GM12891 (cell line): ENCODE data around the gene ENO4.

Experiments used
- DNase-seq: peaks from one replicate; pipeline ENCODE4 v3.0.0; 2011; ENCODE audit warnings: low spot score; ENCODE audit not compliant: insufficient read length
- FAIRE-seq: peaks from 2 replicates; lab custom pipeline; 2011; peaks lifted over from hg19 to GRCh38; lab: Jason Lieb, UNC
- PAX5 ChIP-seq: IDR thresholded peaks from 2 replicates; pipeline ENCODE4 v1.6.1; 2011; ENCODE audit warnings: low read length, moderate library complexity, mild to moderate bottlenecking; ENCODE audit not compliant: insufficient read depth, severe bottlenecking
- POLR2A ChIP-seq: IDR thresholded peaks from 2 replicates; pipeline ENCODE4 v1.6.1; 2011; ENCODE audit warnings: low read depth, low read length, control low read depth
- POLR2AphosphoS5 ChIP-seq: IDR thresholded peaks from 2 replicates; pipeline ENCODE4 v1.6.1; 2011; ENCODE audit warnings: low read depth, low read length, control low read depth
- POU2F2 ChIP-seq: IDR thresholded peaks from 2 replicates; pipeline ENCODE4 v1.6.1; 2011; ENCODE audit warnings: low read depth, mild to moderate bottlenecking, control low read depth, low read length, moderate library complexity
- SPI1 ChIP-seq: IDR thresholded peaks from 2 replicates; pipeline ENCODE4 v1.6.1; 2011; ENCODE audit warnings: low read depth, low read length, control low read depth
- TAF1 ChIP-seq: IDR thresholded peaks from 2 replicates; pipeline ENCODE4 v1.6.1; 2011; ENCODE audit warnings: low read depth, low read length, control low read depth

Gene ENO4

DNA sequence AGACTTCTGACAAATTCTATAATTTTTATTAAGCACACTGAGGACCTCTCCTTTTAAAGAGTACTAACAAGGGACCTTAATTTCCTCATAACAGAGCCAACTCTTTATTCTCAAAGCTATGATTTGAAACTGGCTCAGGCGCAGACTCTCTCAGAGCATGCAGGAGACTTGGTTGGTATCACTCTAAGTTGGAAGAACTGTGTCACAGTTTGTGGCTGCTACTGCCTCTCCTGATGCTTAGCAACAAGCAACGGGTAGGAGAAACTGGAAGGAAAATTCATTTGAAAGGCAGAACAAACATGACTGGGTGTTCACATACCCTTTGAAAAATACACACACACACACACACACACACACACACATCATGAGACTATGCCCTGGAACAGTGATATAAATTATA lies 33.3 kb downstream of the ENO4 start:
- DNase-seq (no peak), FAIRE-seq (no peak)
- no peak for TF ChIP-seq POLR2A
- no peak for TF ChIP-seq TAF1
- no peak for TF ChIP-seq SPI1
- TF ChIP-seq PAX5 = no peak
- no peak for TF ChIP-seq POLR2AphosphoS5
- no peak for TF ChIP-seq POU2F2

DNA sequence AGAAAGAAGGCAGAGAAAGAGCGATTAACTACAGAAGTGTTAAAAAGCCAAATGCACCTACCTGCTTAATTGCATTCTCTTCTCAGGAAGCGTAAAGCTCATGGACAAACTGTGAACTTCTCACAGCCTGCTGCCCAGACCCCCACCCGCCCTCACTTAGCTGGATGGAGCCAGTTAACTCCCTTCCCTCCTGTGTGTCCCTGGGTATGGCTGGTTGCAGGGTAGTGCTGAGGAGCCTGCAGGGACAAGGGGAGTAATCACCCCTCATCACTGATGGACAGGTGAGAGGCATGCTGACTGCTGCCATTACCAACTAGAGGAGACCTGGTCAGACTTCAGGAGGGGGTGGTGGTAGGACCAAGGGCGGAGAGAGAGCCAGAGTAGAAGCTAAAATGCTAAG lies 37.5 kb downstream of the ENO4 start:
- TF ChIP-seq POLR2AphosphoS5 (no peak), SPI1 (no peak), POU2F2 (no peak), TAF1 (no peak), PAX5 (no peak), POLR2A (no peak)
- DNase-seq (no peak), FAIRE-seq (no peak)

DNA sequence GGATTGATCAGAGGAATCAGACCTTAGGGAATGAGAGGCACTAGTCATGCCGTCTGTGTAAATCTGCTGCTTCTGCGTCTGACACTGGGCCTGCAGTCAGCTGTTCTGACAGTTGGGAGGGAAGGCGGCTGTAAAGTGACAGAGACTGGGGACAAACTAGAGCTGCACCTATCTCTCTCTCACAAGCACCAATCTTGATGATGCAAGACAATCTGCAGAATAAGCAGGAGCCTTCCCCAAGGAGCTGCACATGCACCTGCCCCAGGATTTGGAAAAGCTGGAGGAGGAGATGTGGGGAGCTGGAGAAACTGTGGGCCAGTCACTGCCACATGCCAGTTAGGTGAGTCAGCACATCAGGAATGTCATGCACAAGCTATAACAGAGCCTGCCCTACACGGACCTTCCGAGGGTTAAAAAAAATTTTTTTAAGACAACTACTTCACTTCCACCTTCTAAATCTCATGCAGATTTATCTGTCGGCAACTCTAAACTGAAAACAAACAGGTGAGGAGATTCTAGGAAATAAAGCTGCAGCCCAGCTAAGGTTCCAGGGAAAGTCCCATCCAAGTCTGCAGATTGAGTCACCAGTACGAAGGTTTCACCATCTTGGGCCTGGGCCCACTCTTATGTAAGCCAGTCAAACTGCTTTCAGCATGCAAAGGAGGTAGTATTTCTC lies 39.2 kb downstream of the ENO4 start:
- no peak for TF ChIP-seq PAX5
- no peak for TF ChIP-seq POLR2A
- no peak for TF ChIP-seq SPI1
- TF ChIP-seq POLR2AphosphoS5 = no peak
- TF ChIP-seq POU2F2 = no peak
- TF ChIP-seq TAF1 = no peak
- FAIRE-seq (no peak), DNase-seq (no peak)

DNA sequence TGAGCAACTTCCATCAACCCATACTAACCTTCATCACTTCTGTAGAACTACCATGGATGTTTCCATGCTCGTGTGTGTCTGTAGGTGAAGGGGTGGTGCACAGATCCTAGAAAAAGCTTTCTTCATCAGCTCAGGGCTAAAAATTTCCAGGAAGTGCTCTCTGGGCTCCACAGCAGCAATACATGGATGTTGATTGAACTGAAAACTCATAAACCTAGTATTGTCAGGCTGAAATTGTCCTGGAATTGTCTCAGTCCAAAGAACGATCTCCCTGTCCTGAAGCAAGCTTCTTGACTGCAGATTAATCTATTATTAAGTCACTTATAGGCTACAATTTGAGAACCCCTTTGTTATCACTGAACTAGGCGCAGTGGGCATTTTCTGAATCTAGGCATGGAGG lies 39.8 kb downstream of the ENO4 start:
- TF ChIP-seq PAX5 = no peak
- no peak for TF ChIP-seq POU2F2
- no peak for TF ChIP-seq SPI1
- TF ChIP-seq TAF1 = no peak
- no peak for TF ChIP-seq POLR2AphosphoS5
- no peak for TF ChIP-seq POLR2A

DNA sequence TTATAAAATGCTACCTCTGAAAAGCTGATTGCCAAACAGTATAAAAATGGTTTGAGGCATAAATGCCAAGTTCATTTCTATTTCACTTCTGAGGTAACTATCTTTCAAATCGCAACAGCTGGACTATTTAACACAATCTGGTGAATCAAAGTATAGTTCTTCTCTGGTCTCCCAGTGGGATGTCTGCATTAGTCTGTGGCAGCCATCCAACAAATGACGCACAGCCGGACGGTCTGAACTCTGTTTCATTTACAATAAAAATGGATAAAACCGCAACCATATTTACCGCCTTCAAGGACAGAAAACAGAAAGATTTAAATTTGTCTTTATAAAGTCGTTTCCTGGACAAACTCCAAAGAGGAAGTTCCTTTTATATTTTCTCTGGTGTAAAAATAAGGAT lies 41.9 kb downstream of the ENO4 start:
- FAIRE-seq = no peak
- TF ChIP-seq POU2F2 = no peak
- TF ChIP-seq PAX5 = no peak
- TF ChIP-seq POLR2AphosphoS5 = no peak
- no peak for TF ChIP-seq POLR2A
- no peak for TF ChIP-seq SPI1
- TF ChIP-seq TAF1 = no peak
- DNase-seq = no peak

More for the DNA sequence above, 39.8 kb downstream of the ENO4 start:
- DNase-seq (no peak), FAIRE-seq (no peak)

DNA sequence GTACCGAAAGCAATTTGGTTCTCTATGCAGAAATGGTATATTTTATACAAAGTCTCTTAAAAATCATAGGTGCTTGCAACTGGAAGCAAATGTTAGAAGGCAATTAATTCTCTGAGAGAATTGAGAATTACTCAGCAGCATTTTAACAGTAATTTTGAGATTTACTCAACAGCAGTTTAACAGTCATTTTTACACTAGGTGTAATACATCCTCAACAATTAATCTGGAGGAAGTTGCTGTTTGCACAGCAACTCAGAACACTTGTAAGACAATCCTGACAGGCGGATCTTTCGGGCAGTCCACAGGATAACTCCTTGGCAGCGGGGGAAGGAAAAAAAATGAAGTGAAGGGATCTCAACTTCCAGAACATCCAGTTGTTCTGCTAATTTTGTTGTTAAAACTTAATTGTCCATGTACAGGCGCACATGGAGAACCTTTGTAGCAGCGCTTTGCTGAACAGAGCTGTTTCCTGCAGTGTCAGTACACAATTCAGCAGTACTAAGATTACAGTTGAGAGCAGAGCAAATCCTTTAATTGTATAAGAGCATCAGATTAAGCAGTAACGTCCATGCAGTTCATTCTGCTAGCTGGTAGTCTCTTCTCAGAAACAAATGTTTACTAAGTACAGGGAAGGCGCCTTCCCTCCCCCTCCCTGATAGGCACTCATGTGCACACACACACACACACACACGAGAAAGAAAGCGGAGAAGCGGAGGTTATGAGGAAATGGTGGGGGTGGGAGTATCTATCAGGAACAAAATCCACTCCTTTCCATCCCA lies 43.8 kb downstream of the ENO4 start:
- FAIRE-seq (no peak), DNase-seq (no peak)
- TF ChIP-seq POLR2A (no peak), TAF1 (no peak), SPI1 (no peak), POLR2AphosphoS5 (no peak), POU2F2 (no peak), PAX5 (no peak)

DNA sequence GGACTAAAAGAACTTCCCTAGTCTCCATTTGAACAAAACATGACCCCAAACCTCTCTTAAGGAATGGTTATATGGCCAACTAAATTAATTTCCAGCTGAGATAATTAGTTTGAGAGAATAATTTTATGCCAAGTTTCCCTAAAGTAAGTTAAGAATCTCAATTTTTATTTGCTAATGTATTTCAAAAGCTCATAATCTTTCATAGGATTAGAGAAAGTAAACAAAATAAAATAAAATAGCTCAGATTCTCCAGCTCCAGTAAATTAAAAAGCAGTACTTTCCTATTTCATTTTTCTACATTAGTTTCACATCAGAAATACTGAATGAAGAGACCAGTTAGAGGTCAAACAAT lies 44.4 kb downstream of the ENO4 start:
- no peak for DNase-seq
- FAIRE-seq = no peak
- TF ChIP-seq POLR2AphosphoS5 (no peak), PAX5 (no peak), POU2F2 (no peak), TAF1 (no peak), SPI1 (no peak), POLR2A (no peak)

DNA sequence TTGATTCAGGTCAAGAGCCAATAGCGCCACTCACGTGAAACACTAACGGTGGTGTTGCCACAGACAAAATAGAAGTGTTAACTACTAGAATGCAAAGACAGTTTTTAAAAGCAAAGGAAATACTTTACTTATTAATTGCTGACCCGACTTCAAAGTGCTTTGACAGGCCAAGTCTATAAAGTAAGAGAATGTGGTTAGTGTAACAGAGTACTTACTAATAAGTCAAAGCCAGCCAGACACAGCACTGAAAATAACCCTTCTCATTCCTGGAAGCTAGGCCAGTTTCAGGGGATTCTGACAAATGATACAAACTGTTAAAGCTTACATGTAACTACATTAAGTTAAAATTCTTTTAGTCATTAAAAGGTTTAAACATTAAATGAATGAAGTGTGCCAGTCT lies 50.3 kb downstream of the ENO4 start:
- DNase-seq = no peak
- no peak for FAIRE-seq
- TF ChIP-seq POLR2AphosphoS5 (no peak), PAX5 (no peak), POU2F2 (no peak), TAF1 (no peak), POLR2A (no peak), SPI1 (no peak)

DNA sequence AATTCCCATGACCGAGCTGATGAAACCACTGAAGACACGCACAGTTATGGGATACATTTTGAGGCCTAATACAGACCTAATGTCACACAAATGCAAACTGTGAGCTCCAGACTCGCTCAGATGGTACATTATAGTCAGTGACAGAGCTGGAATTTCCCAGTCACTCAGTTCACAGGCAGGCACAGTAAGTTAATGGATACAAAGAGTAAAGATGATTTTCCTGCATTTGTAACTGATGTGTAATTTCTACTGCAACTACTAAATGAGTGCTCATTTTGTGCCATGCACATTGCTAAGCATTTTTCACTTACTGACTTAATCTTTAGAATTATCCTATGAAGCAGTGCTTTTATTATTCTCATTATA lies 56.5 kb downstream of the ENO4 start:
- DNase-seq (no peak), FAIRE-seq (no peak)
- TF ChIP-seq SPI1 (no peak), TAF1 (no peak), POLR2A (no peak), PAX5 (no peak), POLR2AphosphoS5 (no peak), POU2F2 (no peak)

DNA sequence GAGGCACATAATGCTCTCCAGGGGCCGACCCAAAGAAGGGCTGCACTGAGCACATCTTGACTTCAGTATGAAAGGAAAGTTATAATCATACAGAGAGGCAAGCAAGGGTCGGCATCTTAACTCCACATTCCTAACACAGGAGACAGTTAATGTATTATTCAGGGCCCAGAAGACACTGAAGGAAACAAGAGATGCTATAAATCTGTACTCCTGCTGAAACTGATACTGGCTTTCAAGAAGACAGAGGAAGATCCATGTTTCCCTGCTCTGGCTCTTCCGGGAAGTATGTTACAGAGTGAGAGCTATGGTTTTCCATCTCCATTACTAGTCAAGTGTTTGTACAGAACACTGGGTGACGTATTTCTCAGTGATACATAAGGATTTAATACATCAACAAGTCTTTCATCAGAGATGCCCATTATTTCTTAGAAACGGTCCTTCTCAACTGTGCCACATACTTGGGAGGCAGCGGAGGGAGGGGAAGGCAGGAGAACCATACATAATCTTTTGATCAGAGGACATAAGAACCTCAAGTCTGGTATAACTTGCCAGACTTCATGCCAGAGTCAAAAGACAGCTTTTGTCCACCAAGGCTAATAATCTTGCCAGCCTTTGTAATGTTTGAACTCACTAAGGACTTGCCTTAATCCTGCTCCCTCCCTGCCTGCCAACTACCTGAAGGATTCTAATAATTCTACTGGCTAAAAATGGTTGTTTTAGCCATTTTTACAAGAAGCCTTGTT lies 58.1 kb downstream of the ENO4 start:
- DNase-seq (no peak), FAIRE-seq (no peak)
- no peak for TF ChIP-seq POLR2AphosphoS5
- TF ChIP-seq TAF1 = no peak
- TF ChIP-seq POU2F2 = no peak
- TF ChIP-seq PAX5 = no peak
